ACHN (cell line): Measurements from ENCODE around the gene ZC3HAV1.
"Not testable (repeated sequence)": the region's sequence is repeated elsewhere in the genome, so short reads cannot be mapped to it uniquely, and the experiment has no call there.

Source experiments
- DNase-seq: peaks from one replicate; pipeline ENCODE4 v3.0.0-alpha.2; 2015
- in situ Hi-C: cut with HindIII; loops from 2 replicates; pipeline ENCODE4 v1.10.0; 2017; ENCODE audit warnings: low sequenced_read_pairs, low pct_ligation_motif_present, low pct_unique_long_range_greater_than_20kb

The ZC3HAV1 gene

DNA sequence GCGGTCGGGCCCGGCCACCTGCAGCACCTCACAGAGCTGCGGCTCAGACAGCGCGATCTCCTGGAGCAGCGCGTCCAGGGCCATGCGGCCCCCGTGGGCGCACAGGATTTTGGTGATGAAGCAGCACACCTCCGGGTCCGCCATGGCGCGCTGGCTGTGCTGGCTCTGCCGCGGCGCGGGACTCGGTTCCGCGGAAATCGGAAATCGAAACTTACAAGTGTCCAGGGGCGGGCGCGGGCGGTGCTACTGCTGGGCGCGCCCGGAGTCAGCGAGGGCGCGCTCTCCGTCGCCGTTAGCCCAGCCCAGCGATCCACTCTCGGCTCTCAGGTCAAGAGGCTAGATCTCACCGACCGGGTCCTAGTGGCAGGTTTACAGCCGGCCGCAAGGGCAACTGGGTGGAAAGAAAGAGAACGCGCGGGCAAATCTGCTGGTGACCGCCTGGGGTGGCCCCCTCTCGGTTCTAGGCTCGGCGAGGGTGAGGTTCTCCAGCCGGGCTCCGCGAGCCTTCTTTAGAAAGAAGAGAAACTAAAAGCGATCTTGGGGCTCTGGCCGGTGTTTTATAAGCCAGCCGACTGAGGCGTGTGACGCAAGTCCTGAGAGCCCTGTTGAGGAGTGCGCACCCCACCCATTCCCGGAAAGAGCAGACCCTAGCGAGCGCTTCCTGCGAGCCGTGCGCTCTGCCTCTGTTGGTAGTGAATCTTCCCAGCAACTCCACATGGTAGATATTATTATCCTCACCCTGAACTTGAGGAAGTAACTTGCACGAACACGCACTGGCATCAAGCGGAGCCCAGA lies at the start of gene ZC3HAV1:
Gene ZC3HAV1 (minus strand): TSS at position 533 of the 795 bp plus-strand sequence. CDS start 389 bp downstream, at position 144.
- in situ Hi-C loops: no loop called here
- DNase-seq: peak; percentile 97

- peak; percentile 48 for DNase-seq
- in situ Hi-C loops: no loop called here
These were observed 44.3 kb upstream of the ZC3HAV1 start for GRCh38 chr7:139153832-139154231.

- DNase-seq: no peak
- in situ Hi-C loops: no loop called here
These were observed 42.6 kb upstream of the ZC3HAV1 start for GRCh38 chr7:139152149-139152548.

- DNase-seq: no peak
- in situ Hi-C loops: no loop called here
These were observed 29.6 kb upstream of the ZC3HAV1 start for GRCh38 chr7:139139150-139139549.

DNA sequence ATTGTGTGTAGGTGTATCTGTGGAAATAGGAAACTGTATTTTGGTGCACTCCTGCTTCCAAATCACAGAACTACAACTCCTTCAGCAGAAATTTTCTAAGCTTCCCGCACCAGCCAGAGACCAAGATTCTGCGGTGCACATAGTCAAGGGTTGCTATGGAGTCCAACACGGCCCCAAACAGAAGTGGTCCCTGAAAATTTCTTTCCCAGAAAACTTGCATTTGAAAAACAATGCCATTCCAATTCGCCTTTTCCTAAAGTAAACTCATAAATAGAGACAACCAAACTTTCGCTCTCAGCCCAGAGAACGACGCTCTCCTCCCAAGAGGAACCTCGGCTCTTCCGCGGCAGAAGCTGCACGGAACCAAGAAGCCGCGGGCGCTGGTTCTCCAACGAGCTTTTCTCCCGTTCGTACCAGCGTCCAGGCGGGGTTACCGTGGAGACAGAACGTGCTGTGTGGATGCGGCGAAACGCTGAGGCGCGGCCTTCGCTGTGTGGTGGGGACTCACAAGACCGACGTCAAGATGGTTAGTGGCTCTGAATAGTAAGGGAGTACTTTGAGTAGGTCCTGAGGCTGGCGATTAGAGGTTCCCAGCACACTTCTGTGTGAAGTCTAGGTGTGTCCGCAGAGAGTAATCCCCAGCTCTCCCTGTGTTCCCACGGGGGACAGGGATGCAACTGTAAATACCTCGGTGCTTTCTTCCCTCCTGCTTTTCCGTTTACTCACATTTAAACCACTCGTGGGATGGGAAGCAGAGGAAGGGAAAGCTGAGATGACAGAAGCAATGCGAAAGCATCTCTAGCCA lies 24.0 kb upstream of the ZC3HAV1 start:
- peak; percentile 94 for DNase-seq
- in situ Hi-C loops: no loop called here

GRCh38 chr7:139132887-139133286 lies 23.4 kb upstream of the ZC3HAV1 start:
- in situ Hi-C loops: no loop called here

GRCh38 chr7:139131601-139132041 lies 22.1 kb upstream of the ZC3HAV1 start:
- DNase-seq: no peak
- in situ Hi-C loops: no loop called here

More at GRCh38 chr7:139132887-139133286, 23.4 kb upstream of the ZC3HAV1 start:
- peak; percentile 32 for DNase-seq

DNA sequence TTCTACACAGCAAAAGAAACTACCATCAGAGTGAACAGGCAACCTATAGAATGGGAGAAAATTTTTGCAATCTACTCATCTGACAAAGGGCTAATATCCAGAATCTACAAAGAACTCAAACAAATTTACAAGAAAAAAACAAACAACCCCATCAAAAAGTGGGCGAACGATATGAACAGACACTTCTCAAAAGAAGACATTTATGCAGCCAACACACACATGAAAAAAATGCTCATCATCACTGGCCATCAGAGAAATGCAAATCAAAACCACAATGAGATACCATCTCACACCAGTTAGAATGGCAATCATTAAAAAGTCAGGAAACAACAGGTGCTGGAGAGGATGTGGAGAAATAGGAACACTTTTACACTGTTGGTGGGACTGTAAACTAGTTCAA lies 20.3 kb upstream of the ZC3HAV1 start:
- in situ Hi-C loops, DNase-seq: not testable (repeated sequence)

DNA sequence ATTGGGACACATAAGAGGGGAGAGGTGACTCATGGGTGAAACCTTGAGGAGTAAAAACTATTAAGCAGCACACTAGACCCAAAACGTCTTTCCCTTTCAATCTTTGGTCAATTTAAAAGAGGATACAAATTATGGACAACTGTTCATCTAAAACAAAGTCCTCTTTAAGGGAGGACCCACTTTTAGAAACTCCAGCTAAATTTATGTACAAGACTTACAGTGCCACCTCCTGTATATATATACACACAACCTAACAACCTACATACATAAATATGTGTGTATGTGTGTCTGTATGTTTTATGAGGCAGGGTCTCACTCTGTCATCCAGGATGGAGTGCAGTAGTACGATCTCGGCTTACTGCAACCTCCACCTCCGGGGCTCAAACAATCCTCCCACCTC lies 18.1 kb upstream of the ZC3HAV1 start:
- DNase-seq: no peak
- in situ Hi-C loops: no loop called here

- in situ Hi-C loops: no loop called here
- DNase-seq: peak; percentile 34
These were observed 16.1 kb upstream of the ZC3HAV1 start for GRCh38 chr7:139125657-139126056.

DNA sequence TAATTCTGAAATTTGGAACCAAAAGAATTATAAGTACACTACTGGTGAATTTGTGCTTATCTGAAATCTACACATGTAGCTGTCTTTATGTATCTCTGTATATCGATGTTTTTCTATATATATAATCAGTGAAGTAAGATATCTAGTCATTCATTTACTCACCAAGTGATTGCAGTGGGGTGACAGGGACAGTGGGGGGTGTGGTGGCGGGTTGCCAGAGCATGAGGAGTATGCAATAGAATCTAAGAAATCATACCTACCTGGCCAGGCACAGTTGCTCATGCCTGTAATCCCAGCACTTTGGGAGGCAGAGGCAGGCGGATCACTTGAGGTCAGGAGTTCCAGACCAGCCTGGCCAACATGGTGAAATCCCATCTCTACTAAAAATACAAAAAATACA lies 15.5 kb upstream of the ZC3HAV1 start:
- in situ Hi-C loops, DNase-seq: not testable (repeated sequence)

- in situ Hi-C loops: no loop called here
These were observed 14.8 kb upstream of the ZC3HAV1 start for GRCh38 chr7:139124084-139124914.

GRCh38 chr7:139119486-139119849 lies 9.9 kb upstream of the ZC3HAV1 start:
- DNase-seq: no peak
- in situ Hi-C loops: no loop called here

More at GRCh38 chr7:139124084-139124914, 14.8 kb upstream of the ZC3HAV1 start:
- no peak for DNase-seq

GRCh38 chr7:139118805-139119485 lies 9.4 kb upstream of the ZC3HAV1 start:
- in situ Hi-C loops: no loop called here
- DNase-seq: no peak

DNA sequence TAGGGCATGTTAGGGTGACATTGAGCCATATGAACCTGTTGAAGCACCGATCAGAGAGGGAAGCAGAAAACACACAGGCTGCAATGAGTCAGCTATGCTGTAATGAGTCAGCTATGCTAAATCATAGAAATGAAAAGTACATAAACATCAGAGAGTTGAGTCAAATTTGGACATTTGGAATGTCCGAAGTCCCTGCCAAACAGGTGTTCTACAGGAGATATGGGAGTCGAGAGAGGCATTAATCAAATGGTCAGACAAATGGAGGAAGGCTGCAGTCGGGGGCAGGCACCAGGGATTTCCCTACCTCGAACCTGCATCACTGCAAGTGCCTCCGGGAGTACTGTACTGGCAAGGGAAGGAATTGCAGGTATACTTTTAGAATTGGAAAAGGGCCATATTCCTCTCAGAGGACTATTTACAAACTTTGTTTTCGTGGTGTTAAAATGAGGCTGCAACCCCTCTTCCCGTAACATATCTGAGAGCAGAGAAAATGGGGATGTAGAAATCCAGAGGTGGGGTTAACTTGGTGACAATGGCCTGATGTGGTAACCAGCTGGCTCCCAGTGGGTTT lies 8.8 kb upstream of the ZC3HAV1 start:
- DNase-seq: peak; percentile 58
- in situ Hi-C loops: no loop called here

DNA sequence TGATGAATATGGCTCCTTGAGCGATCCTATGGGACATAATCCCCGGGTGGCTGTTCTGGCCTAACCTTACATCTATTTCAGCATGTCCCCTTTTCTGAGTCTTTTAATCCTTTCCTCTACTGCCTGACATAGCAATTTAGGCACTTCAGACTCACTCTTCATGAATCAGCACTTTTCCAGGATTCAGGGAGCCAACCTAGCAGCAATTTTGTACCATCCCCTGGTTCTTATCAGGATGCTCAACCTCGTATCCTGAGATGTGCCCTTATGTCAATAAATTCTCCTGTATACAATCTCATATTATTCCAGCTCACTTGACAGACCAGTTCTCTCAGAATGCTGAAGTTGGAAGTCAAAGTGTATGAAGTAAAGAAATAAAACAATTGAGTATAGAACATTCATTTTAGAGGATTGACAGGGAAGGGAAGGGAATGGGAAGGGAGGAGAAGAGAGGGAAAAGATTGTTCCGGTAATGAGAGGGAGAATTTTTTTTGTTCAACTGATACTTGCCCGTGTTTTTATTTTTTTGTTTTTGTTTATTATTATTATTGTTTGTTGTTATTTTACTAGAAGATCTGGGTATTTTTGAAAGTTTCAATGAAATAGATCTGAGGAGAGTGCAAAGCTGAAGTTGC lies 8.2 kb upstream of the ZC3HAV1 start:
- in situ Hi-C loops: no loop called here
- no peak for DNase-seq

DNA sequence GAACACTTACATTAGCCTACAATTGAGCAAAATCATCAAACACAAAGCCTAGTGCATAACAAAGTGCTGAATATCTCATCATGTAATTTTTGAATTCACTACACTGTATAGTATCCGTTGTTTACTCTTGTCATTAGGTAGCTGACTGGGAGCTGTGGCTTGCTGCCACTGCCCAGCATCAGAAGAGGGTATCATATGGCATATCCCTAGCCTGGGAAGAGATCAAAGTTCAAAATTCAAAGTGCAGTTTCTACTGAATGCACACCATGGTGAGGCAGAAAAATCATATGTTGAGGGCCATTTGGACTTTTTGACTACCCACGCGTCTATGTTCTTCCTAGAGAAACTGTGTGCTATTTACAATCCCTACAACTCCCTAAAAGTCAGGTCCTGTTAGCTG lies 7.5 kb upstream of the ZC3HAV1 start:
- DNase-seq: no peak
- in situ Hi-C loops: no loop called here
